DOHH2 (cell line): ENCODE results near the gene SPTBN4.
A peak's percentile ranks its signal among the peaks of the same experiment; 100 is the strongest.

Experiments
- EZH2phosphoT487 ChIP-seq: fragments of 200-600 bp; sonication (generic); IDR thresholded peaks from 2 replicates; pipeline ENCODE4 v1.6.1; 2017; ENCODE audit warnings: borderline replicate concordance, mild to moderate bottlenecking, antibody characterized with exemption, low read length, moderate library complexity, mixed read lengths
- TF ChIP-seq, protein P1 (sequence below): fragments of 200-600 bp; sonication (generic); IDR thresholded peaks from one replicate; pipeline ENCODE4 v1.5.1; 2014; ENCODE audit warnings: antibody characterized with exemption, mild to moderate bottlenecking, low read depth, low read length; ENCODE audit not compliant: poor library complexity, severe bottlenecking

DNA sequence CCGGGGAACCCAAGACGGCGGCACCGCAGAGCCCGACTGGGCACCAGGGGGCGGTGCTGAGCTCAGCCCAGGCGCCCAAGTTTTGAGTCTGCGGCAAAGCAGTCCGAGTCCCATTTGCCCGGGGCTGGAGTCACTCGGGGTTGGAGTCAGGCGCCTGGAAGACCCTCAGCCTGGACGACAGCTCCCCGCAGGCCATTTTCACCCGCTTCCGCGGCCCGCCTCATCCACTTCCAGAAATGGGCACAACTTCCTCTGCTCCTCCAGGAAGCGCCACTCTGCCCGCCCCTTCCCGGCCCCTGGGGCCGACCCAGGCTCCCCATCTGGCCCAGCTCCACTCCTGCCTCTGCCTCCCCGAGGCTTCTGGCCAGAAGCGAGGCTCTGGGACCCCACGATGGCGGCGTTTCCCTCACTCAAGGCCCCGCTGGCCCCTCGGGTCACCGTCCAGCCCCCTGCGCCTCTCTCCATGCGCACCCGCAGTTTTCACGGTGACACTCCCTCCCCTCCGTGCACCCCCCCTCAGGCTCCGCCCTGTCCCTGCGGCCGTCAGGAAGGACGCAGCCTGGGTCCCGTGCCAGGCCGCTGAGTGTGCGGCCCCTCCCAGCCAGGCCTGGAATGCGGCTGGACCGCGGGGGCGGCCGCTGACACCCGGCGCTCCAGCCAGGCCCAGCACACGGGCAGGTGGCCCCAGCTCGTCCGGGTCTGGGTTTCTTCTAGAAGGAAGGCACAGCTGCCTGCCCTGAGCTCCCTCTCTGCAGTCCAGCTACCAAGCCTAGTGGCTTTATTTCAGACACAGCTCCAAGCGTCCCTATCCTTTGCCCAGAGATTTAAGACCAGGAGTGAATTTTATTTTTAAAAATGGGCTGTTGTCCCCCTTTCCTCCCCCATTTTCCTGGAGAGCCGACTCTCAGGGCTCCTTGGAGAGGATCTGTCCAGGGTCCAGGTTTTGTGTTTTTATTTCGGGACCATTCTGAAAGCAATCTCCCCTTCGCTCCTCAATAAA lies 45.7 kb upstream of the SPTBN4 start:
- TF ChIP-seq, protein P1, sequence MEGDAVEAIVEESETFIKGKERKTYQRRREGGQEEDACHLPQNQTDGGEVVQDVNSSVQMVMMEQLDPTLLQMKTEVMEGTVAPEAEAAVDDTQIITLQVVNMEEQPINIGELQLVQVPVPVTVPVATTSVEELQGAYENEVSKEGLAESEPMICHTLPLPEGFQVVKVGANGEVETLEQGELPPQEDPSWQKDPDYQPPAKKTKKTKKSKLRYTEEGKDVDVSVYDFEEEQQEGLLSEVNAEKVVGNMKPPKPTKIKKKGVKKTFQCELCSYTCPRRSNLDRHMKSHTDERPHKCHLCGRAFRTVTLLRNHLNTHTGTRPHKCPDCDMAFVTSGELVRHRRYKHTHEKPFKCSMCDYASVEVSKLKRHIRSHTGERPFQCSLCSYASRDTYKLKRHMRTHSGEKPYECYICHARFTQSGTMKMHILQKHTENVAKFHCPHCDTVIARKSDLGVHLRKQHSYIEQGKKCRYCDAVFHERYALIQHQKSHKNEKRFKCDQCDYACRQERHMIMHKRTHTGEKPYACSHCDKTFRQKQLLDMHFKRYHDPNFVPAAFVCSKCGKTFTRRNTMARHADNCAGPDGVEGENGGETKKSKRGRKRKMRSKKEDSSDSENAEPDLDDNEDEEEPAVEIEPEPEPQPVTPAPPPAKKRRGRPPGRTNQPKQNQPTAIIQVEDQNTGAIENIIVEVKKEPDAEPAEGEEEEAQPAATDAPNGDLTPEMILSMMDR: peak; percentile 95
- TF ChIP-seq EZH2phosphoT487: no peak
